Right hindlimb (tissue), 1 donor: ENCODE measurements around the gene AICDA.
"Not testable (repeated sequence)": the region's sequence is repeated elsewhere in the genome, so short reads cannot be mapped to it uniquely, and the experiment has no call there.

Experiments
- DNase-seq: peaks from one replicate; pipeline ENCODE4 v3.0.0-alpha.2; 2018

Gene AICDA

DNA sequence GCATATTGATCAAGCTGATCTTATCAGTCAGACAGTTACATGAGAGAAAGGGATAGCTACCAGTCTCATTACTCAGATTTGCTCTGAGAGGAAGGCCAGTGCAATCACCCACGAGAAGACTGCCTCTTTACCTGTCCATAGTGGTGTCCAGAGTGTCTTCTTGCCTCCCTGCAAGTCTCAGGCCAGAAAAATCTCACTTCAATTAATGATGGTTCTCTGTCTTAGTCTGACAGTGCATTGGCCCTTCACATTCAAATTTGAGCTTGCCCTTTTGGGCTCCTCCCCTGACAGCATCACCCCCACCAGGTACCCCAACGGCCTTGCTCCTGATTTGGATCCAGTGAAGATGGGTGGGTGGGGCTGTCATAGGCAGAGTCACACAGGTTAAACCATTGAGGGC, at the start of gene AICDA:
Gene AICDA (minus strand): TSS at position 231 of the 400 bp plus-strand sequence. CDS start 92 bp downstream, at position 139.
- DNase-seq = no peak

- DNase-seq = no peak
These were observed 49.1 kb upstream of the AICDA start for GRCh38 chr12:8661751-8662150.

- no peak for DNase-seq
These were observed 48.4 kb upstream of the AICDA start for GRCh38 chr12:8661016-8661415.

GRCh38 chr12:8658346-8658745, 45.7 kb upstream of the AICDA start:
- no peak for DNase-seq

DNA sequence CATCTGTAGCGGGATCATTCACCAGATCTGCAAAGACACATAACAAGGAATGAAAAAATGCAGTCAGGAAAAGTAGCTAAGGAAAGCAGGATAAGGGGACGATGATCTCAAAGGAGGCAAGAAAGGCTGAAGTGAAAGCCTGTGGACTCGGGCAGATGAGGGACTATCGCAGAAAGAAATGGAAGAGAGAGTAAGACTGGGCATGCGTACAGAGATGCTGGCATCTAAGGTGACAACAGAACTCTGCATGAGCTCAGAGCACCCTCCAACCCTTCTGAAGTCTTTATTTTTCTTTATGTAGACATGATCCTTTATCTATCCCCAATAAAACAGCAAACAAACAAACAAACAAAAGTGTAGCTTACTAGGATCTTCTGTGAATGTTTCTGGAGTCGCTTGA, 42.8 kb upstream of the AICDA start:
- DNase-seq = no peak

DNA sequence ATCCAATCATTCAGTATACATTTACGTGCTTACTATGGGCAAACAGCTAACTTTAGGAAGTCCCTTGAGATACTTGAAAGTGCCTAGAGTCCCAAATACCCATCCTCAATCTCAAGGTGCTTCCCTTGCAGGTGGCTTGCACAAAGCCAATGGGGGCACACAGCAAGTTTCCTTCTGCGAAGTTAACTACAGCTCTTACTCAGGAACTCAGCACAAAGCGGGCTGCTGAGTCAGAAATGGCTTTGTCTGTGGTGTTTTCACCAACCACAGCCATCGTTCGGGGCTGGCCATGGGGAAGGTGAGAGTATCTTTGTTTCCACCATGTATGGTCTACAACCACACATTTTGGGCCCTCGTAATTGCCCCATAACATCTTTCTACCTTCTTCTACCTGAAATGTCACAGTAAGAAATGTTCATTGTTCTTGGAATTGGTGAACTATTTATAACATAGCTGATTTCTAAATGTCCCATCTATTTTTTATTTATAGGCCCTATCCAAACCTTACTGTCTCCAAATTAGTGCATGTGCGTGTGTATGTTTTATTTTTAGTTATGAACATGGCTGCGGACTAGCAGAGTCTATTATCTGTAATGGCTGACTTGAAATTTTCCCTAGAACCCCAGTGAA, 36.0 kb upstream of the AICDA start:
- no peak for DNase-seq

DNA sequence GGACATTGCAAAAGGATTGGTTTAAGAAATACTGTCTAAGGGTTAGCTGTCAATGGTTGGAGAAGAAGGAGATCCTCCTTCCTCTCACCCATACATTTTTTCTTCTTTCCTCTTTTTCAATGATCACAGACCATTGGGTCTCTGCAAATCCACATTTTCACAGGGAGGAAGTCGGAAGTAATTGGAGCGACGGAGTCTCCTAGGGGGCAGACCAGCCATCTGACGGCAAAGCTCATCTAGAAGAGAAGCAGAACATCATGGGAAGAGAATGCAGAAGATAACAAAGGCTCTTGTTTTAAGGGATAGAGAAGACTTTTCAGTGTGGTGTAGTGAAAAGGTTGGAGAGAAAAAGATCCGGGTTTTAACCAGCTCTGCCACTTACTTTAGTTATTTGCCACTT, 35.3 kb upstream of the AICDA start:
- no peak for DNase-seq

DNA sequence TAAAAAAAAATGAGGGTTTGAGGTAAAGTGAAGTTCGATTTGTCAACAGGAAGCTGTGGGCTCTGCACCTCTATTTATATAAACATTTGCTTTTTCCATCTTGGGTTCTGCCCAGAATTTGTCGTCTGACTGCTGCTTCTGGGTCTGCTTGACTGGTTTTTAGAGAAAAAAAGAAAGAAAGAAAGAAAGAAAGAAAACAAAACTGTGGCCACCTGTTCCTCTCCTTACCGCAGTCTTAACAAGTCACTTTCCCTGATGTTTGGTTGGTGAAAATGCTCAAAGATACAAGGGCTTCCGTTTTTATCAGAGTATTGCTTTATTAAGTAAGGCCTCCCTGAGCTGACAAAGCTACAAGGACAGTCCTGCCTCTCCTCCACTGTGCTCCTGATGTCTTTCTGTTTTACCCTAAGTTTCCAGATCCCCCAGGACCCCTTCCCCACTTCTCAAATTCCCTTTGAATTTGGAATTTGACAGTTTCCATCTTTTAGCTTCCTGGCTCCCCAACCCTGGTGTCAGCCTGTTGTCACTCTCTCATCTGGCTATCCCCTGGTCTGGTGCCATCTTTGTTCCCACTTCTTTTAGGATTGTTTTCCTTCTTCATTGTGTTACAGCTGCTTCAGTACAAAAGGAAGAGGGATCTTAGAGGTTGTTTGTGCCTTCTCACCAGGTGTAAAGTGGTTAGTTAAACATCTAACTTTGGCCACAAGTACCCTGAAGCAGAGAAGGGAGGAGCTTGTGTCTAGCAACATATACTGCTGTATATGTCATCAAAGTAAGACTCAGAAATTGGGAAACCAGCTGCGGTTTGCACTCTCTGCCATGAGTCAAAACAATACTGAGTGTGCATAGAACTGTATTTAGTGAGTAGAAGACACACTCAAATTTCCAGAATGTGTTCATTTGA, 31.9 kb upstream of the AICDA start:
- no peak for DNase-seq

GRCh38 chr12:8642775-8643174, 30.1 kb upstream of the AICDA start:
- DNase-seq = no peak

DNA sequence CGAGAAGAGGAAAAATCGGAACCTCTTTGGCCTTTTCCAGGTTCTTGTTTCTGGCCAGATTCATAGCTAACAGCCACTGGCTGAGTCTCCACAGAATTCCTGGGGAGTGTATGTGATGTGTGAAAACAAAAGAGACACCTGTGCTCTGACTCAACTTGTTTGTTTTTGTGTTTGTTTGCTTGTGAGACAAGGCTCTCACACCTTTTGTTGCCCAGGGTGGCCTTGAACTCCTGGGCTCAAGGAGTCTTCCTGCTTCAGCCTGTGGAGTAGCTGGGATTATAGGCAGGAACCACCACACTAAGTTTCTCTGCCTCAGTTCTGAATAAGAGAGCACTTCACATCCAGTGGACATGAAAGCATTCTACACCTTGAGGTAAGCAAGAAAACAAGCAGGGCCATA, 27.3 kb upstream of the AICDA start:
- DNase-seq = no peak

- no peak for DNase-seq
These were observed 26.3 kb upstream of the AICDA start for GRCh38 chr12:8638951-8639350.

- DNase-seq = no peak
These were observed 25.0 kb upstream of the AICDA start for GRCh38 chr12:8637666-8638065.

- no peak for DNase-seq
These were observed 24.6 kb upstream of the AICDA start for GRCh38 chr12:8637244-8637643.

DNA sequence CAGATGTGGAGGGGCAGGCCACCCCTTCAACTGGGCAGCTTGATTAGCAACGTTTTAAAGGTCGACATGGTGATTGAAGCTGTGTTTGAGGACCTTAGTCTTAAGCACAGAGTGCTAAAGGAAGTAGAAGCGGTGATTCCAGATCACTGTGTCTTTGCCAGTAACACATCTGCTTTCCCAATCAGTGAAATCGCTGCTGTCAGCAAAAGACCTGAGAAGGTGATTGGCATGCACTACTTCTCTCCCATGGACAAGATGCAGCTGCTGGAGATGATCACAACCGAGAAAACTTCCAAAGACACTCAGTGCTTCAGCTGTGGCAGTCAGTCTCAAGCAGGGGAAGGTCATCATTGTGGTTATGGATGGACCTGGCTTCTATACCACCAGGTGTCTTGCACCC, 23.9 kb upstream of the AICDA start:
- no peak for DNase-seq

GRCh38 chr12:8636007-8636346, 23.3 kb upstream of the AICDA start:
- not testable (repeated sequence) for DNase-seq

DNA sequence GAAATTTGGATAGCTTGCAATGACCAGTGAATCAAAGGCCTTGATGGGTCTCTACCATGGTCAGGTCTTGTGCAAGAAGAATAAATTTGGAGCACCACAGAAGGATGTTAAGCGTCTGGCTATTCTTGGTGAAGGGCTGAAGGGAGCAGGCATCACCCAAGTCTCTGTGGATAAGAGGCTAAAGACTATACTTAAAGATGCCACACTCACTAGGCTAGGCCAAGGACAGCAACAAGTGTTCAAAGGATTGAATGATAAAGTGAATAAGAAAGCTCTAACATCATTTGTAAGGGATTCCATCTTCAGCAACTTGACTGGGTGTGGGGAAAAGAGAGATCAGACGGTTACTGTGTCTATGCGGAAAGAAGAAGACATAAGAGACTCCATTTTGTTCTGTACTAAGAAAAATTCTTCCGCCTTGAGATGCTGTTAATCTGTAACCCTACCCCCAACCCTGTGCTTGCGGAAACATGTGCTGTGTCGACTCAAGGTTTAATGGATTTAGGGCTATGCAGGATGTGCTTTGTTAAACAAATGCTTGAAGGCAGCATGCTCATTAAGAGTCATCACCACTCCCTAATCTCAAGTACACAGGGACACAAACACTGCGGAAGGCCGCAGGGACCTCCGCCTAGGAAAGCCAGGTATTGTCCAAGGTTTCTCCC, 22.8 kb upstream of the AICDA start:
- not testable (repeated sequence) for DNase-seq

DNA sequence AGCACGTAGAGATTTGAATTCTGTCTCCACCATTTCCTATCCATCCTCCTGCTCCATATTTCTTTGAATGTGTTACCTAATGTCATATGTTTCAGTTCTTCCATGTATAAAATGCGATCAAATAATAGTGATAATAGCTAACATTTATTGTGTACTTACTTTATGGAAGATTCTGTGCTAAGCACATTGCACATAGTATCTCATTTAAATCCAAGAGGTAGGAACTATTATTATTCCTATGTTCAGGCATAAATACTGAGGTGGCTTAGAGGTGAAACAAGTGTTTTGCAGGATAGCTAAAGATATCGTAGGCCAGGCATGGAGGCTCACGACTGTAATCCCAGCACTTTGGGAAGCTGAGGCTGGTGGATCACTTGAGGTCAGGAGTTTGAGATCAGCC, 17.5 kb upstream of the AICDA start:
- no peak for DNase-seq

GRCh38 chr12:8629486-8630033, 16.9 kb upstream of the AICDA start:
- no peak for DNase-seq

- DNase-seq = no peak
These were observed 16.1 kb upstream of the AICDA start for GRCh38 chr12:8628731-8629130.

GRCh38 chr12:8624750-8625149, 12.1 kb upstream of the AICDA start:
- not testable (repeated sequence) for DNase-seq

- DNase-seq = no peak
These were observed 10.0 kb upstream of the AICDA start for GRCh38 chr12:8622646-8623045.

GRCh38 chr12:8615206-8615605, 2.5 kb upstream of the AICDA start:
- no peak for DNase-seq

DNA sequence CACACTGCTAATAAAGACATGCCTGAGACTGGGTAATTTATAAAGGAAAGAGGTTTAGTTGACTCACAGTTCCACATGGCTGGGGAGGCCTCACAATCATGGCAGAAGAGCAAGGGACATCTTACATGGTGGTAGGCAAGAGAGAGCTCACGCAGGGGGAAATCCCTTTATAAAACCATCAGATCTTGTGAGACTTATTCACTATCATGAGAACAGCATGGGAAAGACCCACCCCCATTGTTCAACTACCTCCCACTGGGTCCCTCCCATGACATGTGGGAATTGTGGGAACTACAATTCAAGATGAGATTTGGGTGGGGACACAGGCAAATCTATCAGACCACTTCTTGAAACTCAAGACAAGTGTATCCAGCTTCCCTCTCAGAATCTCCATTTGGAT, 1.2 kb upstream of the AICDA start:
- not testable (repeated sequence) for DNase-seq
